Measurements from ENCODE around the gene ENTR1.
A peak's percentile ranks its signal among the peaks of the same experiment; 100 is the strongest.

ENTR1 gene

DNA sequence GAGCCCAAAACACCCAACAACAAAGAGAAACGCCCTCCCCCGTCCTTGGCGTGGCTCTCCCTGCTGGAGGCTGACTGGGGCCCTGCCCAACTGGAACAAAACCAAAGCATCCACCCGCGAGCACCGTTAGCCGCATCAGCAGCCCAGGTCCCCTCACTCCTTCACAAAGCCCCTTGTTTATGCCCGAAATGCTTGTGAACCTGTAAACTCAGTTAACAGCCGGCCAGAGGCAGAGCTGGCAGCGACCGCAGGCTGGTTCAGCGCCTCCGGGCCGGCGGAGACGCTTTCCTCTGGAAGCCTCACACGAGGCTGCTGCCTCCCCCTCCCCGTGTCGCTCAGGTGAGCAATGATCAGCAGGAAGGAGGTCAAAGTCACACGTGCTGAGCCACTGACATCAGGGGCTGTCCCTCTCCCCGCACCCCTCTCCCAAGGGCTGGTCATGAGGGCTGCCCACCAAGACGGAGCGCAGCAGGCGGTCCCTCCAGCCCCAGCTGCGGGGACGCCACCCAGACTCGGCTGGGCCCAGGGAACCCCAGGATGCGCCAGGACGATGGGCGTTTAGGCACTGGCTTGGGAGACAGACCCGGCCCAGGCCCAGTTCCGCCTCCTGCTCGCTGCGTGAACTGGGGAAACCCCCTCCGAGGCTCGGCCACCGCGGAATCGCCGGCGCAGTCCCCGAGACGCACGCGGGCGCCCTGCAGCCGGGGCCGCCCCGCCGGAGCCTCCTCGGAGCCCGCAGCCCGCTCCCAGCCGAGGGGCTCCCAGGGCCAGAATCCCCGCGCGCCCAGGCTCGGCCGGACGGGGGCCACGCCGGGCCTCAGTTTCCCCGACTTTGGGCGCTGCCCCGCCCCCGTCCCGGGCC lies 11.0 kb downstream of the ENTR1 start:
- Histone ChIP-seq H3K27ac (peak overlapping the region; percentile 62), H3K4me3 (ENCODE audit: low read depth, low read length) (peak overlapping the region; percentile 81), H3K36me3 (replicated peaks) (peaks cover 52% of the 10 kb centered on the region), H3K27me3 (replicated peaks) (no peaks in the 10 kb centered on the region)
- TF ChIP-seq, protein P1, sequence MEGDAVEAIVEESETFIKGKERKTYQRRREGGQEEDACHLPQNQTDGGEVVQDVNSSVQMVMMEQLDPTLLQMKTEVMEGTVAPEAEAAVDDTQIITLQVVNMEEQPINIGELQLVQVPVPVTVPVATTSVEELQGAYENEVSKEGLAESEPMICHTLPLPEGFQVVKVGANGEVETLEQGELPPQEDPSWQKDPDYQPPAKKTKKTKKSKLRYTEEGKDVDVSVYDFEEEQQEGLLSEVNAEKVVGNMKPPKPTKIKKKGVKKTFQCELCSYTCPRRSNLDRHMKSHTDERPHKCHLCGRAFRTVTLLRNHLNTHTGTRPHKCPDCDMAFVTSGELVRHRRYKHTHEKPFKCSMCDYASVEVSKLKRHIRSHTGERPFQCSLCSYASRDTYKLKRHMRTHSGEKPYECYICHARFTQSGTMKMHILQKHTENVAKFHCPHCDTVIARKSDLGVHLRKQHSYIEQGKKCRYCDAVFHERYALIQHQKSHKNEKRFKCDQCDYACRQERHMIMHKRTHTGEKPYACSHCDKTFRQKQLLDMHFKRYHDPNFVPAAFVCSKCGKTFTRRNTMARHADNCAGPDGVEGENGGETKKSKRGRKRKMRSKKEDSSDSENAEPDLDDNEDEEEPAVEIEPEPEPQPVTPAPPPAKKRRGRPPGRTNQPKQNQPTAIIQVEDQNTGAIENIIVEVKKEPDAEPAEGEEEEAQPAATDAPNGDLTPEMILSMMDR (IDR thresholded peaks at IDR 0.05; ENCODE audit: low read depth, low read length, missing control alignments), result no peak
- peak; percentile 19 for DNase-seq
- in situ Hi-C loops (cut with HindIII; ENCODE audit: low pct_ligation_motif_present, low sequenced_read_pairs), result no loop called here

DNA sequence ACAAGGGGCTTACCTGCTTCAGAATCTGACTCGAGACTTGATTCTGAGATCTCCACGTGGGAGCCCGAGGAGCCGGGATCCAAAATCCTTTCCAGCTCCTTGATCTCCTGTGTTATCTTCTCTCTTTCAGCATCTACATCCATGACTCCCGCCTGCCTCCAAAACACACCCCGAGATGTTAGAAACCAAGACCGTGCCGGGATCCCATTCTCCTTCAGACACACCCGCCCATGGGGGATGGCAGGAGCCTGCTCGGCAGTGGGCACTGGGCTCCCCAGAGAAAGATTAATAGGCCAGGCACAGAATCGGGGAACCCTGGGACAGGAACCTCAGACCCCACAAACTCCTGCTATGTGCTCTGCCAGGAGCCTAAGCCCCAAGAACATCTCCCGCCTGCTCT lies 12.1 kb downstream of the ENTR1 start:
- Histone ChIP-seq H3K27me3 (replicated peaks) (no peaks in the 10 kb centered on the region), H3K4me3 (ENCODE audit: low read depth, low read length) (no peak overlapping the region), H3K27ac (no peak overlapping the region), H3K36me3 (replicated peaks) (peaks cover 55% of the 10 kb centered on the region)
- TF ChIP-seq, protein P1 (IDR thresholded peaks at IDR 0.05; ENCODE audit: low read depth, low read length, missing control alignments), result no peak
- in situ Hi-C loops (cut with HindIII; ENCODE audit: low pct_ligation_motif_present, low sequenced_read_pairs), result no loop called here
- DNase-seq, result no peak

DNA sequence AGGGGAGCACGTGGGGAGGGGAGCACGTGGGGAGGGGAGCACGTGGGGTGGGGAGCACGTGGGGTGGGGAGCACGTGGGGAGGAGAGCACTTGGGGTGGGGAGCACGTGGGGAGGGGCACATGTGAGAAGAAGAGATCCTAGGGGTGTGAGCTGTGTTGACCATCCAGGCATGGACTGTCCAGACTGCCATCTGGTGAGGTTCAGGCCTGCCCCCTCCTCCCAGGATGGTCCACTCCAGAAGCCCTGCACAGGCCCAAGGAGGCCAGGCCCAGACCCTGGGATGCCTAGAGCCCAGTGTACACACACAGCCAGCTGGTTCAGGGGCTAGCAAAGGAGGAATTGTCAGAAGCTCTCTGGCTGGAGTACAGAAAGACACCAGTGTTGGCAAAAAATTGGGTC lies 12.8 kb downstream of the ENTR1 start:
- no peaks in the 10 kb centered on the region for H3K27me3 ChIP-seq (replicated peaks)
- in situ Hi-C loops (cut with HindIII; ENCODE audit: low pct_ligation_motif_present, low sequenced_read_pairs), result no loop called here
- DNase-seq, result no peak
- no peak overlapping the region for H3K27ac ChIP-seq
- no peak overlapping the region for H3K4me3 ChIP-seq (ENCODE audit: low read depth, low read length)
- TF ChIP-seq, protein P1 (IDR thresholded peaks at IDR 0.05; ENCODE audit: low read depth, low read length, missing control alignments), result no peak
- peaks cover 61% of the 10 kb centered on the region for H3K36me3 ChIP-seq (replicated peaks)

DNA sequence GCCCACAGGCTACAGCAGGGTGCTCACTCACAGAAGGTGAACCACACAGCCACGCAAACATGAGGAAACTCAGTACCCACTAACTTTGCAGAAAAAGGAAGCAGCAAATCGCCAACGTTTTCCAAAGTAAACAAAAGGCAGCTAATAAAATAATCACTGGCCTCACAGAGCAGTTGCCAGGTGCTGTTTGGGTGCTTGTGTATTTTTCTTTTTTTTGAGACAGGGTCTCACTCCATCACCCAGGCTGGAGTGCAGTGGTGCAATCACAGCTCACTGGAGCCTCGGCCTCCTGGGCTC lies 14.2 kb downstream of the ENTR1 start:
- no peak overlapping the region for H3K27ac ChIP-seq
- TF ChIP-seq, protein P1 (IDR thresholded peaks at IDR 0.05; ENCODE audit: low read depth, low read length, missing control alignments), result no peak
- H3K36me3 ChIP-seq (replicated peaks), result peaks cover 71% of the 10 kb centered on the region
- no peak overlapping the region for H3K4me3 ChIP-seq (ENCODE audit: low read depth, low read length)
- no peaks in the 10 kb centered on the region for H3K27me3 ChIP-seq (replicated peaks)
- in situ Hi-C loops (cut with HindIII; ENCODE audit: low pct_ligation_motif_present, low sequenced_read_pairs), result no loop called here
- DNase-seq, result no peak

DNA sequence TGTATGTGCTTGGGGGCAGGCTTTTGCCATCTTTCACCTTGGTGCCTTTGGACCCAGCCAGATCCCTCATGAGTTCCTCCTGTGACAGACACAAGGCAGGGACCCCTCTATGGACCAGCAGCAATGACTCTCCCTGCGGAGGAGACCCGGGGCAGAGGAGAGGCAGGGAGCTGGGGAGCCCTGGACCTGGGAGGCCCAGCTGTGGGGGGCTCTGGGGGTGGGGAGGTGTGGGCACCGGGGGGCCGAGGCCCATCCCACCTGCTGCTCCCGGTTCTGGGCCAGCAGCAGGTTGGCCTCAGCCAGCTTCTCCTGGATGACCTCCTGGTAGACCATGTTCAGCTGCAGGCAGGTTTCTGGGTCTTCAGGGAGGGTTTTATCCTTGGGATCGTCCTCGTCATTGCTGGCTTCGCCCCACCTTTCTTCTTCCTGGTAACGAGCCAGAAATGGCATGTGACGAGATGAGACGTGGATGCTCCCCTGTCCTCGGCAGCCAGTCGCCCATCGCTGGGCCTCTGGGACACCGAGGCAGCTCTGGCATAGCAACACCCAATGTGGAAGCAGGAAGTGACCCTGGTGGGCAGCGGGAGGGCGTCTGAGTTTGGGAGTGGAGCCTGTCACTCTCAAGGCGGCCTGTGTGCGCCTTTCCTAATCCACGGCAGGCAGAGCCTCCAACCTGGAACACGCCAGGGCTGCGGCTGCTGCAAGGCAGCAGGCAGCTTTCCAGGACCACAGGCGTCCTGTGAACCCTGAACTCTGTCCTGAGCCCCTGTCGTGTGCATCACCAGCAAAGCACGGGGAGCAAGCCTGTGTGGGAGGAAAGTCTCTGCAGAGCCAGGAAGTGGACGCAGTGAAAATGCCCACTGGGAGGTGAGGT lies 14.8 kb downstream of the ENTR1 start:
- in situ Hi-C loops (cut with HindIII; ENCODE audit: low pct_ligation_motif_present, low sequenced_read_pairs), result no loop called here
- Histone ChIP-seq H3K27ac (no peak overlapping the region), H3K27me3 (replicated peaks) (no peaks in the 10 kb centered on the region), H3K36me3 (replicated peaks) (peaks cover 74% of the 10 kb centered on the region), H3K4me3 (ENCODE audit: low read depth, low read length) (no peak overlapping the region)
- TF ChIP-seq, protein P1 (IDR thresholded peaks at IDR 0.05; ENCODE audit: low read depth, low read length, missing control alignments), result no peak
- DNase-seq, result no peak

Measured in brain microvascular endothelial cell (primary cell).